GM12801 (cell line): Measurements from ENCODE around the gene LRRC2.

Source experiments
- CTCF ChIP-seq: IDR thresholded peaks from one replicate; pipeline ENCODE4 v1.5.1; 2011; ENCODE audit warnings: control low read depth; ENCODE audit not compliant: insufficient read length; ENCODE audit errors: extremely low read depth

LRRC2 gene

GRCh38 chr3:46517016-46517783 is 48.9 kb downstream of the LRRC2 start:
- no peak for TF ChIP-seq CTCF

GRCh38 chr3:46516521-46516920 is 49.6 kb downstream of the LRRC2 start:
- TF ChIP-seq CTCF = no peak

- no peak for TF ChIP-seq CTCF
Measured at GRCh38 chr3:46512191-46512749, 53.8 kb downstream of the LRRC2 start.

- TF ChIP-seq CTCF = no peak
Measured at GRCh38 chr3:46509661-46510187, 56.4 kb downstream of the LRRC2 start.

GRCh38 chr3:46508850-46509591 is 57.1 kb downstream of the LRRC2 start:
- no peak for TF ChIP-seq CTCF

GRCh38 chr3:46506526-46506925 is 59.6 kb downstream of the LRRC2 start:
- no peak for TF ChIP-seq CTCF

- TF ChIP-seq CTCF = no peak
Measured at GRCh38 chr3:46505953-46506352, 60.1 kb downstream of the LRRC2 start.
